Measurements from ENCODE around the gene S1PR5. TPM values are rescaled to one million over a fixed set of nuclear protein-coding genes. Genes with fewer than 3 reads are reported as not detected.
A peak's percentile ranks its signal among the peaks of the same experiment; 100 is the strongest.

The S1PR5 gene
- total and polyA plus RNA-seq, 4 donors, result 0.17 to 0.56 (median 0.34) TPM

- Histone ChIP-seq H3K9ac (ENCODE audit: low read depth in 1 of 2, low read length in 2 of 2) (no peak overlapping the region), H3K9me3 (ENCODE audit: control insufficient read depth in 4 of 4, low read length in 3 of 4) (no peaks in the 10 kb centered on the region), H3K27ac (ENCODE audit: low read depth in 1 of 2, low read length in 2 of 2) (no peak overlapping the region), H3K36me3 (ENCODE audit: control insufficient read depth in 4 of 4, insufficient read depth in 3 of 4, low read depth in 1 of 4, low read length in 3 of 4) (peaks cover 29 to 69% (median 46%) of the 10 kb centered on the region in 4 donors), H3K4me3 (ENCODE audit: low read depth in 1 of 3, low read length in 3 of 3) (no peak overlapping the region), H3K27me3 (ENCODE audit: control insufficient read depth in 4 of 4, insufficient read depth in 4 of 4, low read length in 3 of 4) (no peaks in the 10 kb centered on the region), H3K4me1 (ENCODE audit: control insufficient read depth in 4 of 4, insufficient read depth in 4 of 4, low read length in 3 of 4) (no peaks in the 10 kb centered on the region)
- TF ChIP-seq CTCF (IDR thresholded peaks at IDR 0.05; ENCODE audit: low read depth, low read length, missing input control), result no peak
- no peak for DNase-seq (ENCODE audit: low spot score)
- WGBS, result 92% methylated on average over 30 of the region's 30 CpGs
These were observed 37.7 kb upstream of the S1PR5 start for GRCh38 chr19:10554760-10555609.

GRCh38 chr19:10553943-10554381 is 36.7 kb upstream of the S1PR5 start:
- no peak for DNase-seq (ENCODE audit: low spot score)
- H3K27me3 ChIP-seq (ENCODE audit: control insufficient read depth in 4 of 4, insufficient read depth in 4 of 4, low read length in 3 of 4), result no peaks in the 10 kb centered on the region
- no peak overlapping the region for H3K9ac ChIP-seq (ENCODE audit: low read depth in 1 of 2, low read length in 2 of 2)
- H3K27ac ChIP-seq (ENCODE audit: low read depth in 1 of 2, low read length in 2 of 2), result peak overlapping the region in 1 of 2 donors; percentile 7
- no peak overlapping the region for H3K4me3 ChIP-seq (ENCODE audit: low read depth in 1 of 3, low read length in 3 of 3)
- H3K36me3 ChIP-seq (ENCODE audit: control insufficient read depth in 4 of 4, insufficient read depth in 3 of 4, low read depth in 1 of 4, low read length in 3 of 4), result peaks cover 25 to 67% (median 42%) of the 10 kb centered on the region in 4 donors
- TF ChIP-seq HNF4A (conservative IDR thresholded peaks at IDR 0.05), result no peak
- TF ChIP-seq FOXA1 (IDR thresholded peaks at IDR 0.05), result no peak
- TF ChIP-seq RAD21 (IDR thresholded peaks at IDR 0.05), result no peak
- TF ChIP-seq REST (IDR thresholded peaks at IDR 0.05), result no peak
- TF ChIP-seq RXRA (IDR thresholded peaks at IDR 0.05), result no peak
- TF ChIP-seq NR2F2 (IDR thresholded peaks at IDR 0.05), result no peak
- no peak for TF ChIP-seq EGR1 (IDR thresholded peaks at IDR 0.05; ENCODE audit: low read depth in 2 of 2)
- no peak for TF ChIP-seq JUND (IDR thresholded peaks at IDR 0.05)
- no peak for TF ChIP-seq FOXA2 (IDR thresholded peaks at IDR 0.05)
- no peak for TF ChIP-seq GABPA (IDR thresholded peaks at IDR 0.05 in 1 of 2, conservative IDR thresholded peaks at IDR 0.05 in 1 of 2)
- TF ChIP-seq CTCF (IDR thresholded peaks at IDR 0.05; ENCODE audit: low read depth, low read length, missing input control), result no peak
- TF ChIP-seq ZBTB33 (IDR thresholded peaks at IDR 0.05), result no peak
- TF ChIP-seq TAF1 (conservative IDR thresholded peaks at IDR 0.05), result no peak
- TF ChIP-seq SP1 (IDR thresholded peaks at IDR 0.05), result no peak
- TF ChIP-seq ATF3 (IDR thresholded peaks at IDR 0.05), result no peak
- TF ChIP-seq YY1 (IDR thresholded peaks at IDR 0.05), result no peak
- no peak for TF ChIP-seq HNF4G (IDR thresholded peaks at IDR 0.05)
- 62% methylated on average over 12 of the region's 12 CpGs for WGBS
- H3K4me1 ChIP-seq (ENCODE audit: control insufficient read depth in 4 of 4, insufficient read depth in 4 of 4, low read length in 3 of 4), result no peaks in the 10 kb centered on the region
- H3K9me3 ChIP-seq (ENCODE audit: control insufficient read depth in 4 of 4, low read length in 3 of 4), result no peaks in the 10 kb centered on the region

Data from liver (tissue), 9 donors.